ENCODE results near the gene PTPRT.

Gene PTPRT

GRCh38 chr20:42261766-42262270 lies 927.9 kb downstream of the PTPRT start:
- TF ChIP-seq CTCF (IDR thresholded peaks at IDR 0.05) (no peak), ZFX (IDR thresholded peaks at IDR 0.05; ENCODE audit: borderline replicate concordance) (no peak)
- H3K27ac ChIP-seq, result no peak overlapping the region

- TF ChIP-seq CTCF (IDR thresholded peaks at IDR 0.05) (no peak), ZFX (IDR thresholded peaks at IDR 0.05; ENCODE audit: borderline replicate concordance) (no peak)
- no peak overlapping the region for H3K27ac ChIP-seq
Observed at GRCh38 chr20:42260184-42260583, 929.5 kb downstream of the PTPRT start.

- no peak overlapping the region for H3K27ac ChIP-seq
Observed at GRCh38 chr20:42259389-42259788, 930.3 kb downstream of the PTPRT start.

GRCh38 chr20:42258564-42259302 lies 931.0 kb downstream of the PTPRT start:
- H3K27ac ChIP-seq, result no peak overlapping the region
- no peak for TF ChIP-seq ZFX (IDR thresholded peaks at IDR 0.05; ENCODE audit: borderline replicate concordance)
- TF ChIP-seq CTCF (IDR thresholded peaks at IDR 0.05), result no peak

More at GRCh38 chr20:42259389-42259788, 930.3 kb downstream of the PTPRT start:
- no peak for TF ChIP-seq ZFX (IDR thresholded peaks at IDR 0.05; ENCODE audit: borderline replicate concordance)

GRCh38 chr20:42255821-42256220 lies 933.9 kb downstream of the PTPRT start:
- no peak for TF ChIP-seq CTCF (IDR thresholded peaks at IDR 0.05)
- TF ChIP-seq ZFX (IDR thresholded peaks at IDR 0.05; ENCODE audit: borderline replicate concordance), result no peak
- H3K27ac ChIP-seq, result no peak overlapping the region

GRCh38 chr20:42254673-42255072 lies 935.0 kb downstream of the PTPRT start:
- TF ChIP-seq ZFX (IDR thresholded peaks at IDR 0.05; ENCODE audit: borderline replicate concordance) (no peak), CTCF (IDR thresholded peaks at IDR 0.05) (no peak)
- no peak overlapping the region for H3K27ac ChIP-seq

- TF ChIP-seq ZFX (IDR thresholded peaks at IDR 0.05; ENCODE audit: borderline replicate concordance) (no peak), CTCF (IDR thresholded peaks at IDR 0.05) (no peak)
- no peak overlapping the region for H3K27ac ChIP-seq
Observed at GRCh38 chr20:42252116-42252515, 937.6 kb downstream of the PTPRT start.

All from 22Rv1 (cell line).